ENCODE results near the gene RFX2.

RFX2 gene

GRCh38 chr19:6062274-6062673, 48.0 kb downstream of the RFX2 start:
- in situ Hi-C loops (cut with MboI; ENCODE audit: low sequenced_read_pairs), result no loop called here

GRCh38 chr19:6061376-6062130, 48.7 kb downstream of the RFX2 start:
- in situ Hi-C loops (cut with MboI; ENCODE audit: low sequenced_read_pairs), result no loop called here

DNA sequence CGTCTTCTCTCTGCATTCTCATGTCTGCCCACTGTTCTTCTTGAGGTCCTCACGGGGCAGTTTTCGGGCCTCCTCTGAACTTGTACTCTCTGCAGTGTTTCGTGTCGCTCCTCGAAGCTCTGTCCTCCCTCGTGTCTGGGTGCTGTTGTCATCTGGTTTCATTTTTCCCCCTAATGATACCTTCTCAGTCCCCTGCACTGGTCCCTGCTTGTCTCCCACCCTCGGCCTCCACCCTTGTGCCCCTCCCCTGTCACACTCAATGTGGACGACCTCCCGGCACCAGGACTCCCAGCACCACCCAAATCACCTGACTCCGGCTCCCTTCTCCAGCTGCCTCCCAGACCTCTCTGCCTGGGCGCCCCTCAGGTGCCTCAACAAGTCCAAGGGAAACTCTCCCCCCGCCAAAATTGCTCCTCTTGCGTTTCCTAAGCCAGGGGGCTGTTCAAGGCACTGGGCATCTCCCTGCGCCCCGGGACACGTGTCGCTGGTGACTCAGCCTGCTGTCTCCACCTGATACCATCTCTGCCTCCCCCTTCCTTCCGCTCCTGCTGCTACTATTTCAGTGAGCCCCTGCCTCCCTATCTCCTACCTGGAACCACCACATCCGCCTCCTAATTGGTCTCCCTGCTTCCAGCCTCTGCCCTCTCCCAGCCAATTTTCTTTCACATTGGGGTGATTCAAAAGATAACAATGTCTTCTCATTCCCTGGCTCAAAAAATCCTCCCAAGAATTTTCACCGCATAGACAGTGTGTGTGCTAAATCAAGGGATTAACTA, 49.5 kb downstream of the RFX2 start:
- in situ Hi-C loops (cut with MboI; ENCODE audit: low sequenced_read_pairs), result no loop called here

- in situ Hi-C loops (cut with MboI; ENCODE audit: low sequenced_read_pairs), result loop anchor here (10.0 kb wide), 1 partner anchor 55 kb away; the partner anchor contains the start of gene RFX2
Observed at GRCh38 chr19:6059988-6060599, 50.2 kb downstream of the RFX2 start.

DNA sequence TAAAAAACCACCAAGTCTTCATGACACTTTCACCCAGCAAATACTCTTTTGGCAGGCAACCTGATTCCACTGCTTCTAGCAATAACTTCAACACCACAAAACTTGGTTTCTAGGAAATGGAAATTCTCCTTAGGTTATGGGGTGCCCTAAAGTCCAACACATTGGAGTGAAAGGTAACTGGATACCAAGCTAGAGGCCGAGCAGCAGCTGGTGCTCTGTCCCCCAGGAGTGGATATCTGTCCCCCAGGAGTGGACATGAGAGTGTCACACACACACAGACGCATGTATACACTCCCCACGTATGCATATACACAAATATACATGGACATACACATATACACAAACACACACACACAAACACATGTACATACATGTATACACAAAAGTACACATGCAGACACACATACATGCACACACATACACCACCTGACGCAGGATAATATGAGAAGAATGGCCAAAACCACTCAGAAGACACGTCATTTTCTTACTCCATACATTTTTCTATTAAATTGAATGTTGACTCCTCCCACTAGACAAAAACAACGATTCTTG, 50.8 kb downstream of the RFX2 start:
- in situ Hi-C loops (cut with MboI; ENCODE audit: low sequenced_read_pairs), result loop anchor here (10.0 kb wide), 1 partner anchor 55 kb away; the partner anchor contains the start of gene RFX2

GRCh38 chr19:6058518-6059201, 51.6 kb downstream of the RFX2 start:
- in situ Hi-C loops (cut with MboI; ENCODE audit: low sequenced_read_pairs), result loop anchor here (10.0 kb wide), 1 partner anchor 56 kb away; the partner anchor contains the start of gene RFX2

DNA sequence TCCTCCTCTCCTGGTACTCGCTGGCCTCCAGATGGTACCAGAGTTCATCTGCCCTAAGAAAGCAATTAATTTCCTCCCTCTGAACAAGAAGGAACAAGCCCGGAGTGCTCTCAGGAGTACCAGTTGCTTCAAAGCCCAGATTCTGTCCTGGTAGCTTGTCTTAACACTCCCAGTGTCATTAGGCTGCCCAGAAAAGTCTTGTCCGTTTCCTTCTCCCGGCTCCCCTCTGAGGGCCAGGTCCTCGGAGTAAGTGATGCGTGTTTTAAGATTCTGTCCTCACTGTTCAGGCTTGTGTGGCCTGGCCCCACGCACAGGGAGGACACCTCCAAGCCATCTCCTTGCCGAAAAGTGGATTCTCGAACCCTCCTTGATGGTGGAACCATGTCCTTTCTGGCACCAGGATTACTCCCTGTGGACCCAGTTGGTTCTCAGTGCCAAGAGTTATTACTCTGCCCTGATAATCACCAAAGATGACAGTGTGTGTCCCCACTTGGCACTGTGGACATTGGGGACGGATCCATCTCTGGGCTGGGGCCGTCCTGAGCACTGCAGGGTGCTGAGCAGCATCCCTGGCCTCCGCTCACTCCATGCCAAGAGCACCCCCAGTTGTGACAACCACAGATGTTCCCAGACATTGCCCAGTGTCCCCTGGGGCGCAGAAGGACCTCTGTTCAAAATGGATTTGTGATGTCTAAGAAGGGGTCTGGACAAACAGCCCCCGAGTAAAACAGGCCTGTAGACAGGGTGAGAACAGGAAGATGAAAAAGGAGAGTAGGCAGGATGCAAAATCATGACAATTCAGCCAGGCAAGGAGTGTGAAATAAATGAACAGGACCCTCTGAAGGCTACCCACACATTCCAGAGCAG, 52.4 kb downstream of the RFX2 start:
- in situ Hi-C loops (cut with MboI; ENCODE audit: low sequenced_read_pairs), result loop anchor here (10.0 kb wide), 1 partner anchor 57 kb away; the partner anchor contains the start of gene RFX2

DNA sequence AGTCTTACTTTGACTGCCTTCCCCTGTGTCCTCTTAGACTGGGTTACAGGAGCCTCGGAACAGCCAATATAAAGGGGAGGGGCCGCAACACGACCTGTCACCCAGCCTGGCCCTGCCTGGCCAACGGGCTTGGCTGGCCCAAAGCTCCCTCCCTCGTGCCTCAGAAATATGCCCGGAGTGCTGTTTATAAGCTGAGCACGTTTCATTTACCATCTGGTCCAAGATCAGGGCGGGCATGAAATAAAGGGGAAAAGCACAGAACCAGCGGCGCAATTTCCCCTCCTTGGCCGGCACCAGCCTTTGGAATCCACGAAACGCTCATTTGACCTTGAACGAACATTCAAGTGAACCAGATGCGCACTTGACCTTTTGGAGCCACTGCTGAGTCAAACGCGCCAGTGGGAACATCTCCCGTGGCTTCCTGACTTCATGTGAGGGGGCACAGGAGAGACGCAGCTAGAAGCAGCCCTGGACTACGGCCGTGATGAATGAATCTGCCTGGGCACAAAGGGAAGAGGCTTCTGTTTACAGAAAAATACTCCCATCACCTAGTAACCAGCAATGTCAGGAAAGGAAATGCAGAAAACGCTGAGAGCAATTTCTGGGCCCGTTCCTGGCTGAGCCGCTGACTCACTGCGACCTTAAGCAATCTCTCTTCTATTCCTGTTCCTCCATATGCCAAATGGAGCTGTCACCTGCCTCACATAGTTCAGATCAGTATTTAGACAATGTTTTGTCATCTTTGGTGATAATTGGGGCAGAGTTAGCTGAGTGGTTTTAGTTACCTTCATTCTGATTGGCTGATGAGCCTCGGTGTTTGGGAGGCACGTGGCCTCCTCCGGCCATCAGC, 53.3 kb downstream of the RFX2 start:
- in situ Hi-C loops (cut with MboI; ENCODE audit: low sequenced_read_pairs), result loop anchor here (10.0 kb wide), 1 partner anchor 58 kb away; the partner anchor contains the start of gene RFX2

DNA sequence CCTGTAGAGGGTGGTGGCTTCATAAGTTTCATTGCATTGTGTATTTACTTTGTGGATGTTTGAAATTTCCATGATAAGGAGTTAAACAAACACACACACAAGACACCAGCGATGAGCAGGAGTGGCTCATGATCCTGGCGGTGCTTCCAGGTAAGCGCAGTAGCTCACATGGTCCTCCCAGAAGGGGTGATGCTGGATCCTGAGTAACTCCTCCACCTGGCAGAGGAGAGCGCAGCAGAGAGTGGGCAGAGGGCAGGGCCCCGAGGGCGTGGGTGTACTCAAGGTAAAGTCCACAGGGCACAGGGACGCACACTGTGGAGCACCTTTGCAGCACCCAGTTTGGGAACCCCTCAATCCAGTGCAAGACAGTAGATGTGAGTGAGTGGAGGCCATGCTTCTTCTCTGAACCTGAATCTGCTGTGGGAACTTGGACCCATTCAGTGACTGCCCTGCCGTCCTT, 54.0 kb downstream of the RFX2 start:
- in situ Hi-C loops (cut with MboI; ENCODE audit: low sequenced_read_pairs), result loop anchor here (10.0 kb wide), 1 partner anchor 58 kb away; the partner anchor contains the start of gene RFX2

DNA sequence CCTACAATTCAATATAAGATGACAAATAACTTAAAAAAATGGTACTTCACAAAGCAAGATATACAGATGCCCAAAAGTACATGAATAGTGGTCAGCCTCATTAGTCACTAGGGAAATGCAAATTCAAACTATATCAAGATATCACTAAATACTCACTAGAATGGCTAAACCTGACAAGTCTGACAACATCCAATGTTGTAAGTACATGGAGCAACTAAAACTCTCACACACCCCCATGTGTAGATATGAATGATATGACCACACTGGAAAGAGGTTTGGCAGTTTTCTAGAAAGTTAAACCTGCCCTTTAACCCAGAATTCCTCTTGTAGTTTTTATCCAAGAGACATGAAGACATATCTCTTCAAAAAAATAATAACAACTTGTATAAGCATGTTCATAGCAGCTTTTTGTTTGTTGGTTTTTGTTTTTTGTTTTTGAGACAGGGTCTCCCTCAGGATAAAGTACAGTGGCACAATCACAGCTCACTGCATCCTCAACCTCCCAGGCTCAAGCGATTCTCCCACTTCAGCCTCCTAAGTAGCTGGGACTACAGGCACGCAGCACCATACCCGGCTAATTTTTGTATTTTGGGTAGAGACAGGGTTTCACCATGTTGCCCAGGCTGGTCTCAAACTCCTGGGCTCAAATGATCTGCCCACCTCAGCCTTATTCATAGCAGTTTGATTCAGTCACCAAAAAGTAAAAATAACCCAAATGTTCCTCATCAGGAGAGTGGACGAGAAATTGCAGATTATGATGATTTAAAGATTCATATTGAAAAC, 55.1 kb downstream of the RFX2 start:
- in situ Hi-C loops (cut with MboI; ENCODE audit: low sequenced_read_pairs), result loop anchor here (10.0 kb wide), 1 partner anchor 60 kb away; the partner anchor contains the start of gene RFX2

- in situ Hi-C loops (cut with MboI; ENCODE audit: low sequenced_read_pairs), result loop anchor here (25.0 kb wide), 1 partner anchor 263 kb away; no protein-coding TSS in a partner anchor
Observed at GRCh38 chr19:6048793-6049405, 61.4 kb downstream of the RFX2 start.

DNA sequence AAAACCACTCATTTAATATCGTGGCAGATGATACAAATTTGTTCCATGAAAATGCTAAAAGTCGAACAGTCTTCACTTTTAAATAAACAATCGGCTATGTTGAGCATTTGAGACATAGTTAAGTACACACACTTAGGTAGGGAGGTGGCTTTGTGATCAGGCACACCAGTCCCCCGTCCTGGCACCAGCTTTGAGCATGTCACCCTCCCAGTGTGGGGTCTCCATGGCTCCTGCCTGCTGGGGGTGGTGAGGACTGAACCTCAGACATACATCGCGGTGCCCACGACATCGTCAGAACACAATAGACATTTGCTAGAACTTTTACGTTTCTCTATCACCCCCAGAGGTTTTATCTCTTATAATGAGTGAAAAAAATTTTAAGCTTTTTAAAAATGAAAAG, 62.0 kb downstream of the RFX2 start:
- in situ Hi-C loops (cut with MboI; ENCODE audit: low sequenced_read_pairs), result loop anchor here (25.0 kb wide), 1 partner anchor 264 kb away; no protein-coding TSS in a partner anchor

DNA sequence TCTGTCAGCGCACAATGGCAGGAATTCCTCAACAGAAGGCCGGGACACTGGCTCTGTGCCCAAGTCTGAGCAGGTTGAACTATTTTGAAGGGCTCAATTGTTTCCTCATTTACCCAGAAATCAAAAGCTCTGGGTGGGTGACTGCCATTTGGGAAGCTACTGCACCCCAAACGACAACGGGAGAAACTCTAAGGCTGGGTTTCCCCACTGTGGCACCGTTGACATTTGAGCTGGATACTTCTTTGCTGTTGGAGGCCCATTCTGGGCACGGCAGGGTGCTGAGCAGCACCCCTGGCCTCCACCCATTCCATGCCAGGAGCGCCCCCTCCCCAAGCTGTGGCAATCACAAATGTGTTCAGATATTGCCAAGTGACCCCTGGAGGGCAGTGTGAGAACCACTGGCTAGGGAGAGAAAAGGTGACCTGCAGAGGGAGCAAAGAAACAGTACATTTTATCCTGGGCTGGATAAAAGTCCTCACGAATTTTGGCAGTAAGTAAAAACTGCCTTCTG, 62.5 kb downstream of the RFX2 start:
- in situ Hi-C loops (cut with MboI; ENCODE audit: low sequenced_read_pairs), result loop anchor here (25.0 kb wide), 1 partner anchor 265 kb away; no protein-coding TSS in a partner anchor

DNA sequence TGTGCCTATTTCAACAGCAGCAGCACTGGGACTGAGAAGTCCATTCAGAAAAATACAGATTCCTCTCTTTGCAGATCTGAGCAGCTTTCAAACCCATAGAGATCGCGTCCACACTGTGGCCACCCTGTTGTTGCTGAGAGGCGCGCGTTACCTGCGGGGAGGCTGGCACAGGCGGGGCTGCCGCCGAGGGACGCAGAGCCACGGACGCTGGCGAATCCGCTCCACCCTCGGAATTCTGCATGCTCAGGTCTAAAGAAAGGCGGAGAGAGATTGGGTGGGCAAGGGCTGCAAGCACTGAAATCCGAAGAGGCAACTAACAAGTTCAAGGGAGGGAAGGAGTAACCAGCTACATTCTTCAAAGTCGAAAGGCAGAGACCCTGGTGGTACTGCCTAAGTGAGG, 63.0 kb downstream of the RFX2 start:
- in situ Hi-C loops (cut with MboI; ENCODE audit: low sequenced_read_pairs), result loop anchor here (25.0 kb wide), 1 partner anchor 265 kb away; no protein-coding TSS in a partner anchor

GRCh38 chr19:6045108-6045507, 65.2 kb downstream of the RFX2 start:
- in situ Hi-C loops (cut with MboI; ENCODE audit: low sequenced_read_pairs), result loop anchor here (25.0 kb wide), 1 partner anchor 267 kb away; no protein-coding TSS in a partner anchor

GRCh38 chr19:6044056-6044805, 66.1 kb downstream of the RFX2 start:
- in situ Hi-C loops (cut with MboI; ENCODE audit: low sequenced_read_pairs), result loop anchor here (25.0 kb wide), 1 partner anchor 268 kb away; no protein-coding TSS in a partner anchor

Data from HL-60/S4 treated with phorbol 12-myristate 13-acetate at 8.2 ng/mL for 4 days and 3 days (cell line).